ENCODE results near the gene LDLRAD4. TPM values are rescaled to one million over a fixed set of nuclear protein-coding genes. Genes with fewer than 3 reads are reported as not detected.

Gene LDLRAD4
- total RNA-seq, 4 donors from 2014 or later = 20.4 to 40.4 (median 35.3) TPM

DNA sequence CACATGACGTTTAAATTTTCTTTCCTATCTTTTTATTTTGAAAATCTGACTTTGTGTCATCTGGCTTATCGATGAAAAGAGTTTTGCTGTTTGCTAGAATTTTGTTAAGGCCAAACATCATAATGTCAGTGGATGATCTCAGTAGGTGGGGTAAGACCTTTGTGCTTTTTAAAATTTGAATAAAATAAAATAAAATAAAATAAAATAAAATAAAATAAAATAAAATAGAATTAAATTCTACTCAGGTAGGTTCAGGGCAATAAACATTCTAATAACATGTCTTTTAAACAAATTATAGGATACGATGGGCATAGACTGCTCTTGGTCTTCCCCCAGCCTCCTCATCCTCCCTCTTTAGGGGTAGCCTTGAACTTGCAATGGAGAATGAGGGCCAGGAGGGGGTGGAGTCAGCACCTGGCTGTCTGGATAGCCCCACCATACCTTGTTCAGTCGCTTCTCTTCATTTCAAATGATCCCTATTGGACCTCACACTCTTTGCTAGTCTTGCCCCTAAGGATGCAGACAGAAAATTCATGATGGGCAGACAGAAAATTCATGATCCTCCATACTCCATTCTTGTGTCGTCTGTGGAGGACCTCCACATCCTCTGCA lies 8.1 kb downstream of the LDLRAD4 start:
- H3K27ac ChIP-seq (replicated peaks in 1 of 4) = no peak overlapping the region
- no peaks in the 10 kb centered on the region for H3K36me3 ChIP-seq
- WGBS = 96% methylated on average over 5 of the region's 5 CpGs
- no peaks in the 10 kb centered on the region for H3K9me3 ChIP-seq
- intact Hi-C loops (cut with DNase I) = no loop called here
- H3K4me1 ChIP-seq = peaks cover 38 to 55% (median 50%) of the 10 kb centered on the region in 4 donors
- no peak overlapping the region for H3K4me3 ChIP-seq
- H3K27me3 ChIP-seq = no peaks in the 10 kb centered on the region
- TF ChIP-seq POLR2A (IDR thresholded peaks at IDR 0.05; ENCODE audit: low read depth) (no peak), EP300 (IDR thresholded peaks at IDR 0.05) (no peak)
- DNase-seq (ENCODE audit: extremely low spot score) = no peak

DNA sequence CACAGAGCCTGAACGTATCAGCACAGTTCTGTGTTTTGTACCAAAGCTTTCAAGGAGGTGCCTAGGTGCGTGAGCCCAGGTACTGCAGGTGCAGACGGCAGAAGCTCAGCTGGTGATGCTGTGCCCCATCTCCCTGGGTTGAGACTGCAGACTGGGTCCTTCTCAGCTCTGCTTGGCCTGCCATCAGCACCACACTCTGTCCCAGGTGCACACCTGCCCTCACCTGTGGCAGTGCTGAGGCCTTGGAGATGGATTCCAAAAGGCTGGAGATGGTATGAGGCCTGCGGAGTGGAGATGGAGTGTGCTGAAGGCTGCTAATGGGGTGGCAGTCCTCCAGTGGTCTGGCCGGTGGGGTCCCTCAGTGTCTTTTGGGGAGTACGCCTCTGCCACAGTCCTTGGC lies 9.3 kb downstream of the LDLRAD4 start:
- intact Hi-C loops (cut with DNase I) = no loop called here
- Histone ChIP-seq H3K4me3 (no peak overlapping the region), H3K4me1 (peaks cover 38 to 55% (median 50%) of the 10 kb centered on the region in 4 donors), H3K9me3 (no peaks in the 10 kb centered on the region), H3K27me3 (no peaks in the 10 kb centered on the region), H3K27ac (replicated peaks in 1 of 4) (no peak overlapping the region), H3K36me3 (peaks cover 0 to 2% (median 0%) of the 10 kb centered on the region in 4 donors)
- no peak for DNase-seq (ENCODE audit: extremely low spot score)
- TF ChIP-seq EP300 (IDR thresholded peaks at IDR 0.05) (no peak), POLR2AphosphoS5 (IDR thresholded peaks at IDR 0.05) (no peak), POLR2A (IDR thresholded peaks at IDR 0.05; ENCODE audit: low read depth) (no peak)
- TF ChIP-seq, protein P1, sequence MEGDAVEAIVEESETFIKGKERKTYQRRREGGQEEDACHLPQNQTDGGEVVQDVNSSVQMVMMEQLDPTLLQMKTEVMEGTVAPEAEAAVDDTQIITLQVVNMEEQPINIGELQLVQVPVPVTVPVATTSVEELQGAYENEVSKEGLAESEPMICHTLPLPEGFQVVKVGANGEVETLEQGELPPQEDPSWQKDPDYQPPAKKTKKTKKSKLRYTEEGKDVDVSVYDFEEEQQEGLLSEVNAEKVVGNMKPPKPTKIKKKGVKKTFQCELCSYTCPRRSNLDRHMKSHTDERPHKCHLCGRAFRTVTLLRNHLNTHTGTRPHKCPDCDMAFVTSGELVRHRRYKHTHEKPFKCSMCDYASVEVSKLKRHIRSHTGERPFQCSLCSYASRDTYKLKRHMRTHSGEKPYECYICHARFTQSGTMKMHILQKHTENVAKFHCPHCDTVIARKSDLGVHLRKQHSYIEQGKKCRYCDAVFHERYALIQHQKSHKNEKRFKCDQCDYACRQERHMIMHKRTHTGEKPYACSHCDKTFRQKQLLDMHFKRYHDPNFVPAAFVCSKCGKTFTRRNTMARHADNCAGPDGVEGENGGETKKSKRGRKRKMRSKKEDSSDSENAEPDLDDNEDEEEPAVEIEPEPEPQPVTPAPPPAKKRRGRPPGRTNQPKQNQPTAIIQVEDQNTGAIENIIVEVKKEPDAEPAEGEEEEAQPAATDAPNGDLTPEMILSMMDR (IDR thresholded peaks at IDR 0.05) = no peak
- 100% methylated on average over 6 of the region's 6 CpGs for WGBS

DNA sequence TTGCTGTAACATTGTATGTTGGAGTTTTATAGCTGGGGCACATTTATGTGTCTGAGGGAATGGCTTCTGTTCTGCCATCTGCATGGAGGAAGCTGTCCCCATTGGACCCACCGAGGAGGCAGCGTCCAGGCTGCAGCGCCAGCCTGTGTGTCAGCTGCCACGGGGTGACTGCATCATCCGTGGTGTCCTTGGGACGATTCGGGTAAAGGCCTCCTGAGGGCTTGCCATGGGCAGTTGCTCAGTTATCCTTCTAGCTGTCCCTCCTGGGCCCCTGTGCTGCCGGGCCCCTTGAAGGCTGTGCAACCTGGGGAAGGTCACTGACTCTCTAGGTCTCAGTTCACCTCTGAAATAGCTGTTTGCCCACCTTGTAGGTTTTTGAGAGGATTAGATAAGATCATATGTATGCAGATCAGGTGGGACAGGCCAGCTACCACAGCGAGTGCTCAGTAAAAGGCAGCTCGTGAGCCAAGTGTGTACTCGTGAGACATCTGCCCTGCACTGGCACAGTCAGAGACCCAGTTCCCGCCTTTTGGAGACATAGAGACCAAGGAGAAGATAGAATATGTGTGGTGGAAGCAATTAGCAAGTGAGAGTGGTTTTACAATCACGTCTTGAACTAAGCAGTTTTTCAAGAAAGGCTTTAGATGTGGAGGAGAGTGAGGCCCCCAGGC lies 10.6 kb downstream of the LDLRAD4 start:
- Histone ChIP-seq H3K27me3 (no peaks in the 10 kb centered on the region), H3K9me3 (no peaks in the 10 kb centered on the region), H3K27ac (replicated peaks in 1 of 4) (no peak overlapping the region), H3K36me3 (peaks cover 0 to 3% (median 0%) of the 10 kb centered on the region in 4 donors), H3K4me1 (peaks cover 31 to 55% (median 49%) of the 10 kb centered on the region in 4 donors), H3K4me3 (no peak overlapping the region)
- no peak for DNase-seq (ENCODE audit: extremely low spot score)
- 92% methylated on average over 13 of the region's 13 CpGs for WGBS
- intact Hi-C loops (cut with DNase I) = no loop called here
- no peak for TF ChIP-seq EP300 (IDR thresholded peaks at IDR 0.05)
- TF ChIP-seq, protein P1 (IDR thresholded peaks at IDR 0.05) = no peak
- TF ChIP-seq POLR2AphosphoS5 (IDR thresholded peaks at IDR 0.05) = no peak
- no peak for TF ChIP-seq POLR2A (IDR thresholded peaks at IDR 0.05; ENCODE audit: low read depth)

DNA sequence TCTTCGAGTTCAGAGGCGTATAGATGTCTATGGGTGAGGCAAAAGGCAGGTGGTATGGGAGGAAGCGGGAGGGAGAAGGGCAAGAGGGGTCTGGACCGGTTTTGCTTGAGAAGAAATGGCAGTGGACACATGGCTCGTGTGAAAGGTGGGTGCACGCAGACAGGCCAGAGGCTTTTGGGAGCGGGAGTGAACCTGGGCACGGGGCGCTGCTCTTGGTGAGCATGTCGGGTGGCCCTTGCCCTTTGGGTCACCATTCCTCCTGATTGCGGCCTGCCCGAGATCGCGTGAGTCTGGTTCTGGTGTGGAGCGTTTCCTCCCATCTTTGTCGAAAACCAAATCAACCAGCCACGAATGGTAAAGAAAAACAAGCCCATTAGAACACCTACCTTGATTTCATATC lies 12.6 kb downstream of the LDLRAD4 start:
- intact Hi-C loops (cut with DNase I) = no loop called here
- DNase-seq (ENCODE audit: extremely low spot score) = no peak
- Histone ChIP-seq H3K4me3 (no peak overlapping the region), H3K36me3 (peaks cover 0 to 3% (median 0%) of the 10 kb centered on the region in 4 donors), H3K27ac (replicated peaks in 1 of 4) (no peak overlapping the region), H3K27me3 (no peaks in the 10 kb centered on the region), H3K9me3 (no peaks in the 10 kb centered on the region), H3K4me1 (peaks cover 37 to 62% (median 58%) of the 10 kb centered on the region in 4 donors)
- 92% methylated on average over 17 of the region's 17 CpGs for WGBS
- TF ChIP-seq POLR2A (IDR thresholded peaks at IDR 0.05; ENCODE audit: low read depth) = no peak
- TF ChIP-seq EP300 (IDR thresholded peaks at IDR 0.05) = no peak
- TF ChIP-seq, protein P1 (IDR thresholded peaks at IDR 0.05) = no peak
- no peak for TF ChIP-seq POLR2AphosphoS5 (IDR thresholded peaks at IDR 0.05)

DNA sequence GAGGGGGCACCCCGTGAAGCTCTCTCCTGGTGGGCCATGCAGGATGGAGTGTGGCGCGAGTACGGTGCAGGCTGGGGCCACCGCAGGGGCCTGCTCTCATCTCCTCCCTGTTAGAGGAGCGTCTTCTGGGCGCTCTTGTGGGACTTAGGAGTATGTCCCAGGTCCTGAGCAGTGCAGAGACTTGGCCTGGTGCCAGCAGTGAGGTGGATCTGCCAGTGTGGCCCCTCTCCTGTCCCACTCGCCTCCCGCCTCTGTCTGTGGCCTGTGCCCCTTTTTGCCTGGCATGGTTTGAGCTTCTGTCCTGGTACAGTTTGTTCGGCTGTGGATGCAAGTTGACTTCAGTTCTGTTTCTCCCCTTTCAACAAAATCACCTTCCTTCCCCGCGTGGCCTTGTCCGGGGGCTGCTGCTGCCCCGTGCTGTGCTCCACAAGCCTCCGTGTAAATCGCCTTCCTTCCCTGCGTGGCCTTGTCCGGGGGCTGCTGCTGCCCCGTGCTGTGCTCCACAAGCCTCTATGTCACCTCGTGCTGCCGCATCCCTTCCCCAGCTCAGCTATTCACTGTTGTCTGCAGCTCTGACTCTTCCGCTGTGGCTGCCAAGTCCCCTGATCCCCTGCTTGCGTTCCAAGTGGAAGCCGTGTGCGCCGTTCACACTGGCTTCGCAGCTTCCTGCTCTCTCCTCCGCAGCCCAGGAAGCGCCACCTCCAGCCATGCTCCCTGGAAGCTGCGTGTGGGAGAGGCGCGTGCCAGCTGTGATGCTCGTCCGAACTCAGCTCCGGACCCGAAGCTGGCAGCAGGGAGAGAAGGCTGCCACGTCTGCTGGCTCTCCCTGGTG lies 13.7 kb downstream of the LDLRAD4 start:
- no peak for DNase-seq (ENCODE audit: extremely low spot score)
- H3K27ac ChIP-seq (replicated peaks in 1 of 4) = peak overlapping the region; percentile 6 to 55 (median 38)

More for the DNA sequence above, 13.7 kb downstream of the LDLRAD4 start:
- 64% methylated on average over 33 of the region's 37 CpGs for WGBS
- no peak for TF ChIP-seq EP300 (IDR thresholded peaks at IDR 0.05)
- peak in 1 of 2 donors; percentile 48 for TF ChIP-seq POLR2AphosphoS5 (IDR thresholded peaks at IDR 0.05)
- no peak for TF ChIP-seq POLR2A (IDR thresholded peaks at IDR 0.05; ENCODE audit: low read depth)
- TF ChIP-seq, protein P1 (IDR thresholded peaks at IDR 0.05) = no peak
- Histone ChIP-seq H3K9me3 (no peaks in the 10 kb centered on the region), H3K4me1 (peaks cover 46 to 74% (median 70%) of the 10 kb centered on the region in 4 donors), H3K4me3 (peak overlapping the region; percentile 2 to 12 (median 10)), H3K36me3 (peaks cover 0 to 3% (median 0%) of the 10 kb centered on the region in 4 donors), H3K27me3 (no peaks in the 10 kb centered on the region)
- intact Hi-C loops (cut with DNase I) = no loop called here
